ENCODE measurements around the gene UQCRC1. TPM values are rescaled to one million over a fixed set of nuclear protein-coding genes. Genes with fewer than 3 reads are reported as not detected.

UQCRC1 gene
- total and polyA plus RNA-seq, 7 donors: 199 to 828 (median 241) TPM

GRCh38 chr3:48572517-48572916 lies 36.9 kb downstream of the UQCRC1 start:
- H3K4me3 ChIP-seq: no peak overlapping the region
- no peak overlapping the region for H3K27ac ChIP-seq
- H3K4me1 ChIP-seq: no peaks in the 10 kb centered on the region
- DNase-seq: no peak
- TF ChIP-seq POLR2AphosphoS5 (IDR thresholded peaks at IDR 0.05): no peak
- TF ChIP-seq POLR2A (IDR thresholded peaks at IDR 0.05): no peak
- TF ChIP-seq EP300 (IDR thresholded peaks at IDR 0.05): no peak
- TF ChIP-seq CTCF (IDR thresholded peaks at IDR 0.05): no peak
- WGBS, 2 donors: 76 to 80% methylated on average over 7 of the region's 7 CpGs
- H3K36me3 ChIP-seq: no peaks in the 10 kb centered on the region
- intact Hi-C loops (cut with DNase I): no loop called here
- H3K9me3 ChIP-seq: no peaks in the 10 kb centered on the region
- no peaks in the 10 kb centered on the region for H3K27me3 ChIP-seq

GRCh38 chr3:48571938-48572337 lies 37.5 kb downstream of the UQCRC1 start:
- TF ChIP-seq POLR2A (IDR thresholded peaks at IDR 0.05) (no peak), POLR2AphosphoS5 (IDR thresholded peaks at IDR 0.05) (no peak), CTCF (IDR thresholded peaks at IDR 0.05) (no peak), EP300 (IDR thresholded peaks at IDR 0.05) (no peak)
- intact Hi-C loops (cut with DNase I): no loop called here
- Histone ChIP-seq H3K9me3 (no peaks in the 10 kb centered on the region), H3K4me3 (no peak overlapping the region), H3K27ac (no peak overlapping the region), H3K27me3 (no peaks in the 10 kb centered on the region), H3K4me1 (no peaks in the 10 kb centered on the region), H3K36me3 (no peaks in the 10 kb centered on the region)
- 87 to 90% methylated on average over 12 of the region's 12 CpGs for WGBS, 2 donors
- DNase-seq: no peak

- WGBS, 2 donors: 86 to 89% methylated on average over 18 of the region's 18 CpGs
- TF ChIP-seq CTCF (IDR thresholded peaks at IDR 0.05) (no peak), POLR2AphosphoS5 (IDR thresholded peaks at IDR 0.05) (no peak), EP300 (IDR thresholded peaks at IDR 0.05) (no peak), POLR2A (IDR thresholded peaks at IDR 0.05) (no peak)
- H3K27me3 ChIP-seq: no peaks in the 10 kb centered on the region
These were observed 39.5 kb downstream of the UQCRC1 start for GRCh38 chr3:48569808-48570450.

GRCh38 chr3:48569400-48569799 lies 40.0 kb downstream of the UQCRC1 start:
- intact Hi-C loops (cut with DNase I): no loop called here
- WGBS, 2 donors: 87 to 92% methylated on average over 10 of the region's 10 CpGs
- Histone ChIP-seq H3K4me3 (no peak overlapping the region), H3K27me3 (no peaks in the 10 kb centered on the region), H3K36me3 (no peaks in the 10 kb centered on the region), H3K4me1 (peaks cover 0 to 4% (median 0%) of the 10 kb centered on the region in 4 donors), H3K27ac (no peak overlapping the region), H3K9me3 (no peaks in the 10 kb centered on the region)
- DNase-seq: no peak
- TF ChIP-seq POLR2A (IDR thresholded peaks at IDR 0.05) (no peak), POLR2AphosphoS5 (IDR thresholded peaks at IDR 0.05) (no peak)

More at GRCh38 chr3:48569808-48570450, 39.5 kb downstream of the UQCRC1 start:
- Histone ChIP-seq H3K9me3 (no peaks in the 10 kb centered on the region), H3K27ac (no peak overlapping the region), H3K4me1 (peaks cover 0 to 4% (median 0%) of the 10 kb centered on the region in 4 donors), H3K4me3 (no peak overlapping the region), H3K36me3 (no peaks in the 10 kb centered on the region)
- intact Hi-C loops (cut with DNase I): no loop called here
- no peak for DNase-seq

- H3K9me3 ChIP-seq: no peaks in the 10 kb centered on the region
- H3K4me3 ChIP-seq: no peak overlapping the region
- no peak for TF ChIP-seq POLR2AphosphoS5 (IDR thresholded peaks at IDR 0.05)
- no peak for TF ChIP-seq CTCF (IDR thresholded peaks at IDR 0.05)
- no peak for TF ChIP-seq POLR2A (IDR thresholded peaks at IDR 0.05)
- TF ChIP-seq EP300 (IDR thresholded peaks at IDR 0.05): no peak
- no peak for DNase-seq
- H3K4me1 ChIP-seq: peaks cover 0 to 4% (median 0%) of the 10 kb centered on the region in 4 donors
- intact Hi-C loops (cut with DNase I): no loop called here
- WGBS, 2 donors: 92 to 94% methylated on average over 7 of the region's 7 CpGs
- no peaks in the 10 kb centered on the region for H3K27me3 ChIP-seq
- H3K36me3 ChIP-seq: no peaks in the 10 kb centered on the region
- H3K27ac ChIP-seq: no peak overlapping the region
These were observed 41.0 kb downstream of the UQCRC1 start for GRCh38 chr3:48568476-48568875.

Measured in sigmoid colon (tissue), 7 donors.